Dendritic cell treated with granulocyte-macrophage colony-stimulating factor and Interleukin-4, amounts not matched to agents 40 ng/mL and 50 ng/mL, for 4 days (primary cell): ENCODE results near the gene MYO19.

Experiments
- H3K27ac Mint-ChIP-seq: one replicate; pipeline ENCODE4 v1.8.0; 2022; ENCODE audit warnings: mild to moderate bottlenecking, mixed read lengths
- H3K27me3 Mint-ChIP-seq: one replicate; pipeline ENCODE4 v1.8.0; 2022; ENCODE audit warnings: mild to moderate bottlenecking, mixed read lengths
- H3K36me3 Mint-ChIP-seq: one replicate; pipeline ENCODE4 v1.8.0; 2022; ENCODE audit warnings: low read depth, mixed read lengths
- H3K4me1 Mint-ChIP-seq: one replicate; pipeline ENCODE4 v1.8.0; 2022; ENCODE audit warnings: low read depth, mixed read lengths
- H3K4me3 Mint-ChIP-seq: one replicate; pipeline ENCODE4 v1.8.0; 2022; ENCODE audit warnings: mild to moderate bottlenecking, moderate library complexity, mixed read lengths
- H3K9me3 Mint-ChIP-seq: one replicate; pipeline ENCODE4 v1.8.0; 2022; ENCODE audit warnings: mixed read lengths
- intact Hi-C: fragments of 100-400 bp; cut with micrococcal nuclease; formaldehyde crosslinking; loops from one replicate; pipeline ENCODE4 v1.15.0; 2022

The MYO19 gene

GRCh38 chr17:36534840-36535668 is at the start of gene MYO19, which contains the start of gene PIGW:
Gene MYO19 (minus strand): TSS chr17:36534868. CDS start chr17:36532538, 2,330 bp downstream.
Gene PIGW (plus strand): TSS chr17:36534987. CDS start chr17:36537102, 2,115 bp downstream.
- H3K27ac Mint-ChIP-seq: peak within 1 kb of the TSS; percentile 97
- peaks cover 26% of the 10 kb centered on the region for H3K4me1 Mint-ChIP-seq
- H3K36me3 Mint-ChIP-seq: peaks cover 46% of the 10 kb centered on the region
- H3K27me3 Mint-ChIP-seq: no peaks in the 10 kb centered on the region
- intact Hi-C loops: loop anchor here (1.0 kb wide), 1 partner anchor 9 kb away; the partner anchor contains the start of gene GGNBP2
- H3K9me3 Mint-ChIP-seq: no peaks in the 10 kb centered on the region
- H3K4me3 Mint-ChIP-seq: peak within 1 kb of the TSS; percentile 97

- Mint-ChIP-seq H3K27ac (no peak overlapping the region), H3K4me3 (no peak overlapping the region), H3K36me3 (peaks cover 95% of the 10 kb centered on the region), H3K27me3 (no peaks in the 10 kb centered on the region), H3K4me1 (no peaks in the 10 kb centered on the region), H3K9me3 (no peaks in the 10 kb centered on the region)
- intact Hi-C loops: no loop called here
These were observed 49.1 kb upstream of the MYO19 start for GRCh38 chr17:36583787-36584186.

GRCh38 chr17:36578671-36579070 is 44.0 kb upstream of the MYO19 start:
- Mint-ChIP-seq H3K4me1 (no peaks in the 10 kb centered on the region), H3K27me3 (no peaks in the 10 kb centered on the region), H3K36me3 (peaks cover 90% of the 10 kb centered on the region), H3K4me3 (no peak overlapping the region), H3K27ac (no peak overlapping the region), H3K9me3 (no peaks in the 10 kb centered on the region)
- intact Hi-C loops: no loop called here

- Mint-ChIP-seq H3K9me3 (no peaks in the 10 kb centered on the region), H3K4me1 (no peaks in the 10 kb centered on the region), H3K27ac (no peak overlapping the region), H3K27me3 (no peaks in the 10 kb centered on the region), H3K4me3 (no peak overlapping the region), H3K36me3 (peaks cover 93% of the 10 kb centered on the region)
- intact Hi-C loops: no loop called here
These were observed 42.1 kb upstream of the MYO19 start for GRCh38 chr17:36576793-36577192.

GRCh38 chr17:36575028-36575427 is 40.4 kb upstream of the MYO19 start:
- intact Hi-C loops: no loop called here
- no peaks in the 10 kb centered on the region for H3K27me3 Mint-ChIP-seq
- no peaks in the 10 kb centered on the region for H3K9me3 Mint-ChIP-seq
- peaks cover 93% of the 10 kb centered on the region for H3K36me3 Mint-ChIP-seq
- no peak overlapping the region for H3K27ac Mint-ChIP-seq
- H3K4me1 Mint-ChIP-seq: no peaks in the 10 kb centered on the region
- no peak overlapping the region for H3K4me3 Mint-ChIP-seq

GRCh38 chr17:36566081-36566480 is 31.4 kb upstream of the MYO19 start:
- no peaks in the 10 kb centered on the region for H3K27me3 Mint-ChIP-seq
- no peak overlapping the region for H3K4me3 Mint-ChIP-seq
- H3K27ac Mint-ChIP-seq: no peak overlapping the region
- no peaks in the 10 kb centered on the region for H3K9me3 Mint-ChIP-seq
- intact Hi-C loops: no loop called here
- H3K4me1 Mint-ChIP-seq: peaks cover 4% of the 10 kb centered on the region
- peaks cover 97% of the 10 kb centered on the region for H3K36me3 Mint-ChIP-seq

- H3K27me3 Mint-ChIP-seq: no peaks in the 10 kb centered on the region
- H3K36me3 Mint-ChIP-seq: peaks cover 66% of the 10 kb centered on the region
- H3K9me3 Mint-ChIP-seq: no peaks in the 10 kb centered on the region
- no peak overlapping the region for H3K27ac Mint-ChIP-seq
- no peak overlapping the region for H3K4me3 Mint-ChIP-seq
- intact Hi-C loops: no loop called here
- peaks cover 19% of the 10 kb centered on the region for H3K4me1 Mint-ChIP-seq
These were observed 18.8 kb upstream of the MYO19 start for GRCh38 chr17:36553459-36553858.

- H3K9me3 Mint-ChIP-seq: no peaks in the 10 kb centered on the region
- H3K27ac Mint-ChIP-seq: no peak overlapping the region
- intact Hi-C loops: no loop called here
- no peak overlapping the region for H3K4me3 Mint-ChIP-seq
- no peaks in the 10 kb centered on the region for H3K27me3 Mint-ChIP-seq
- peaks cover 29% of the 10 kb centered on the region for H3K4me1 Mint-ChIP-seq
- H3K36me3 Mint-ChIP-seq: peaks cover 55% of the 10 kb centered on the region
These were observed 16.1 kb upstream of the MYO19 start for GRCh38 chr17:36550491-36551417.

GRCh38 chr17:36547776-36548175 is 13.1 kb upstream of the MYO19 start:
- Mint-ChIP-seq H3K9me3 (no peaks in the 10 kb centered on the region), H3K4me3 (peak overlapping the region; percentile 17)

GRCh38 chr17:36546418-36547093 is 11.9 kb upstream of the MYO19 start:
- H3K27ac Mint-ChIP-seq: peak overlapping the region; percentile 99
- H3K4me1 Mint-ChIP-seq: peaks cover 29% of the 10 kb centered on the region
- H3K36me3 Mint-ChIP-seq: peaks cover 49% of the 10 kb centered on the region
- H3K4me3 Mint-ChIP-seq: peak overlapping the region; percentile 98
- no peaks in the 10 kb centered on the region for H3K9me3 Mint-ChIP-seq
- H3K27me3 Mint-ChIP-seq: no peaks in the 10 kb centered on the region
- intact Hi-C loops: loop anchor here (5.0 kb wide), 1 partner anchor 46 kb away; the partner anchor contains the start of gene DHRS11

More at GRCh38 chr17:36547776-36548175, 13.1 kb upstream of the MYO19 start:
- peaks cover 54% of the 10 kb centered on the region for H3K36me3 Mint-ChIP-seq
- intact Hi-C loops: loop anchor here (5.0 kb wide), 1 partner anchor 45 kb away; the partner anchor contains the start of gene DHRS11
- H3K27me3 Mint-ChIP-seq: no peaks in the 10 kb centered on the region
- peaks cover 29% of the 10 kb centered on the region for H3K4me1 Mint-ChIP-seq
- H3K27ac Mint-ChIP-seq: no peak overlapping the region

- Mint-ChIP-seq H3K4me1 (peaks cover 26% of the 10 kb centered on the region), H3K4me3 (peak overlapping the region; percentile 98), H3K27me3 (no peaks in the 10 kb centered on the region), H3K27ac (peak overlapping the region; percentile 99), H3K9me3 (no peaks in the 10 kb centered on the region), H3K36me3 (peaks cover 51% of the 10 kb centered on the region)
- intact Hi-C loops: loop anchor here (5.0 kb wide), 1 partner anchor 47 kb away; the partner anchor contains the start of gene DHRS11
These were observed 11.1 kb upstream of the MYO19 start for GRCh38 chr17:36545465-36546417.

- H3K4me3 Mint-ChIP-seq: peak overlapping the region; percentile 98
- peaks cover 19% of the 10 kb centered on the region for H3K4me1 Mint-ChIP-seq
- peak overlapping the region; percentile 99 for H3K27ac Mint-ChIP-seq
- peaks cover 54% of the 10 kb centered on the region for H3K36me3 Mint-ChIP-seq
- H3K27me3 Mint-ChIP-seq: no peaks in the 10 kb centered on the region
- no peaks in the 10 kb centered on the region for H3K9me3 Mint-ChIP-seq
- intact Hi-C loops: loop anchor here (5.0 kb wide), 1 partner anchor 47 kb away; the partner anchor contains the start of gene DHRS11
These were observed 10.4 kb upstream of the MYO19 start for GRCh38 chr17:36545077-36545464.
